Colonic mucosa (tissue), 4 donors: ENCODE measurements around the gene GPLD1. TPM values are rescaled to one million over a fixed set of nuclear protein-coding genes. Genes with fewer than 3 reads are reported as not detected.

Experiments
- DNase-seq: peaks from one replicate; pipeline ENCODE4 v3.0.0-alpha.2; 2020
- H3K27ac ChIP-seq: fragments of 200-600 bp; one replicate; pipeline ENCODE4 v1.8.0; 2021
- H3K27me3 ChIP-seq: fragments of 200-600 bp; one replicate; pipeline ENCODE4 v1.8.0; 2021
- H3K36me3 ChIP-seq: fragments of 200-600 bp; one replicate; pipeline ENCODE4 v1.8.0; 2021
- H3K4me1 ChIP-seq: fragments of 200-600 bp; one replicate; pipeline ENCODE4 v1.8.0; 2021; ENCODE audit warnings: mild to moderate bottlenecking
- H3K4me3 ChIP-seq: fragments of 200-600 bp; one replicate; pipeline ENCODE4 v1.8.0; 2021
- H3K9ac ChIP-seq, 2 donors: one replicate each; pipeline ENCODE4 v1.7.0; 2013; ENCODE audit warnings: control low read depth in 2 of 2, low read depth in 2 of 2, low read length in 2 of 2
- H3K9me3 ChIP-seq: fragments of 200-600 bp; one replicate; pipeline ENCODE4 v1.8.0; 2021
- intact Hi-C: fragments of 100-400 bp; cut with DNase I; formaldehyde crosslinking; loops from one replicate; pipeline ENCODE4 v1.14.1; 2022
- total RNA-seq, 2 donors: library from RNA; stranded (reverse); fragmentation: NEBNext Ultra II Directional in 1 of 2; extraction: Animal tissue kit (Norgen Biotek cat#: 25700) in 1 of 2; gene quantifications; one replicate each; pipeline ENCODE4 v1.2.1, GENCODE V29; 2021
- TF ChIP-seq, protein P1 (sequence below): fragments of 200-600 bp; IDR thresholded peaks from one replicate; pipeline ENCODE4 v1.8.0; 2022; ENCODE audit warnings: antibody characterized with exemption, mild to moderate bottlenecking
- donor health status: healthy.
- donor health status: DM: no; HTN: no; CAD: no.
- donor health status: DM: no; HTN: no; CAD: no.

Gene GPLD1
- total RNA-seq, 2 donors from 2014 or later, result 0.84 to 0.88 TPM

DNA sequence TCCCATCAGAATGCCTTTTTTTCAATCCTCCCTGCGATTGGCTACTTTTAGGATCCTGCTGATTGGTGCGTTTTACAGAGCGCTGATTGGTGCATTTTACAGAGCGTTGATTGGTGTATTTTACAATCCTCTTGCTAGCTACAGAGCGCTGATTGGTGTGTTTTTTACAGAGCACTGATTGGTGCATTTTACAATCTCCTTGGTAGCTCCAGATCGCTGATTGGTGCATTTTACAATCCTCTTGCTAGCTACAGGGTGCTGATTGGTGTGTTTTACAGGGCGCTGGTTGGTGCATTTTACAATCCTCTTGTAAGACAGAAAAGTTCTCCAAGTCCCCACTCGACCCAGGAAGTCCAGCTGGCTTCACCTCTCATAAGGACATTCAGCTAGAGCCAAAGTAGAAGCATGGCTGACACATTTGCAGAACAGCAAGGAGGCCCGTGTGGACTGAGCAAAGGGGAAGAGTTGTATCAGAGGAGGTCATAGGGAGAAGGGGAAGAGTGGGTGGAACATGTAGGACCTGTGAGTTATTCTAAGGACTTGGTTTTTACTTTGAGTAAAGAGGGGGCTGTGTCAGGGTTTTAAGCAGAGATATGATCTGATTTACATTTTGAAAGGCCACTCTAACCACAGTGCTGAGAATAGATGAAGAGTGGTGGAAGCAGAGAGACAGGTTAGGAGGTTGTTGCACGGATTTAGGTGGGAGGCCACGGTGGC is 8.0 kb upstream of the GPLD1 start:
- DNase-seq, result no peak
- intact Hi-C loops, result no loop called here
- Histone ChIP-seq H3K9ac (no peak overlapping the region), H3K4me1 (peaks cover 9% of the 10 kb centered on the region), H3K27ac (no peak overlapping the region), H3K9me3 (no peaks in the 10 kb centered on the region), H3K36me3 (no peaks in the 10 kb centered on the region), H3K27me3 (no peaks in the 10 kb centered on the region), H3K4me3 (no peak overlapping the region)
- TF ChIP-seq, protein P1, sequence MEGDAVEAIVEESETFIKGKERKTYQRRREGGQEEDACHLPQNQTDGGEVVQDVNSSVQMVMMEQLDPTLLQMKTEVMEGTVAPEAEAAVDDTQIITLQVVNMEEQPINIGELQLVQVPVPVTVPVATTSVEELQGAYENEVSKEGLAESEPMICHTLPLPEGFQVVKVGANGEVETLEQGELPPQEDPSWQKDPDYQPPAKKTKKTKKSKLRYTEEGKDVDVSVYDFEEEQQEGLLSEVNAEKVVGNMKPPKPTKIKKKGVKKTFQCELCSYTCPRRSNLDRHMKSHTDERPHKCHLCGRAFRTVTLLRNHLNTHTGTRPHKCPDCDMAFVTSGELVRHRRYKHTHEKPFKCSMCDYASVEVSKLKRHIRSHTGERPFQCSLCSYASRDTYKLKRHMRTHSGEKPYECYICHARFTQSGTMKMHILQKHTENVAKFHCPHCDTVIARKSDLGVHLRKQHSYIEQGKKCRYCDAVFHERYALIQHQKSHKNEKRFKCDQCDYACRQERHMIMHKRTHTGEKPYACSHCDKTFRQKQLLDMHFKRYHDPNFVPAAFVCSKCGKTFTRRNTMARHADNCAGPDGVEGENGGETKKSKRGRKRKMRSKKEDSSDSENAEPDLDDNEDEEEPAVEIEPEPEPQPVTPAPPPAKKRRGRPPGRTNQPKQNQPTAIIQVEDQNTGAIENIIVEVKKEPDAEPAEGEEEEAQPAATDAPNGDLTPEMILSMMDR, result no peak

DNA sequence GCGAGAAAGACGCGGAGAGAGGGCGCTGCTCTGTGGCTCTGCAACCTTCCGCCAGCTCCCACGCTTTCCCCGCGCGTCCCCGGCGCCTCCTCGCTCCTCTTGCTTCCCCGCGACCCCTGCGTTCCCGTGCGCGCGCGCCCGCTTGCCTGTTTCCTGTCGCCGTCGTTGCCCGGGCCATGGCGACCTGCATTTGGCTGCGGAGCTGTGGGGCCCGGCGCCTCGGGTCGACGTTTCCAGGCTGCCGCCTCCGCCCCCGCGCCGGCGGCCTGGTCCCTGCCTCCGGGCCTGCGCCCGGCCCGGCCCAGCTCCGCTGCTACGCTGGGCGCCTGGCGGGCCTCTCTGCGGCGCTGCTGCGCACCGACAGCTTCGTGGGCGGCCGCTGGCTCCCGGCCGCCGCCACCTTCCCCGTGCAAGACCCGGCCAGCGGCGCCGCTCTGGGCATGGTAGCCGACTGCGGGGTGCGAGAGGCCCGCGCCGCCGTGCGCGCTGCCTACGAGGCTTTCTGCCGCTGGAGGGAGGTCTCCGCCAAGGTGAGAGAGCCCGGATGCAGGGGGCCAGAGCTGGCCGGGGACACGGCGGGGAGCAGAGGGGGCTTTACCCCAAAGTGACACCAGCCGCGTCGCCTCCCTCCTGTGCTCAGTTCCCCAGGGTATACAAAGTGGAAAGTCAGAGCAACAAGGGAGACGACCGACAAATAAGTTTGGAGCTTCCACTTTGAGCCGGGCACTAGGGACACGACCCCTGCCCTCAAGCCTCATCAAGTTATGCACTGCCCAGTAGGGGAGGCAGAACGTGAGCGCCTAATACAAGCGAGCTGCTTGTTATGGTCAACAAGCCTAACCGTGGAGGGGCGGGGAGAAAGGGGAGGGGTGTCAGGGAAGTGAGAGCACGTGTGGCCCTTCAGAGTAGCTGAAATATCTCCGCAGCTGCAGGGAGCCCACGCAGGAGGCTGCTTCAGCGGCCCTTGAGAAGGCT is 5.7 kb upstream of the GPLD1 start, which contains the start of gene ALDH5A1:
ALDH5A1 (plus strand) TSS at position 149 of the 975 bp plus-strand sequence; CDS start at position 177, 28 bp downstream.
- H3K27ac ChIP-seq, result peak within 1 kb of the TSS; percentile 57
- peak; percentile 77 for DNase-seq
- no peaks in the 10 kb centered on the region for H3K9me3 ChIP-seq
- no peaks in the 10 kb centered on the region for H3K36me3 ChIP-seq
- H3K4me3 ChIP-seq, result peak within 1 kb of the TSS; percentile 66
- TF ChIP-seq, protein P1, result no peak
- peaks cover 9% of the 10 kb centered on the region for H3K4me1 ChIP-seq
- intact Hi-C loops, result no loop called here
- H3K9ac ChIP-seq, result peak within 1 kb of the TSS; percentile 63 to 65
- no peaks in the 10 kb centered on the region for H3K27me3 ChIP-seq

DNA sequence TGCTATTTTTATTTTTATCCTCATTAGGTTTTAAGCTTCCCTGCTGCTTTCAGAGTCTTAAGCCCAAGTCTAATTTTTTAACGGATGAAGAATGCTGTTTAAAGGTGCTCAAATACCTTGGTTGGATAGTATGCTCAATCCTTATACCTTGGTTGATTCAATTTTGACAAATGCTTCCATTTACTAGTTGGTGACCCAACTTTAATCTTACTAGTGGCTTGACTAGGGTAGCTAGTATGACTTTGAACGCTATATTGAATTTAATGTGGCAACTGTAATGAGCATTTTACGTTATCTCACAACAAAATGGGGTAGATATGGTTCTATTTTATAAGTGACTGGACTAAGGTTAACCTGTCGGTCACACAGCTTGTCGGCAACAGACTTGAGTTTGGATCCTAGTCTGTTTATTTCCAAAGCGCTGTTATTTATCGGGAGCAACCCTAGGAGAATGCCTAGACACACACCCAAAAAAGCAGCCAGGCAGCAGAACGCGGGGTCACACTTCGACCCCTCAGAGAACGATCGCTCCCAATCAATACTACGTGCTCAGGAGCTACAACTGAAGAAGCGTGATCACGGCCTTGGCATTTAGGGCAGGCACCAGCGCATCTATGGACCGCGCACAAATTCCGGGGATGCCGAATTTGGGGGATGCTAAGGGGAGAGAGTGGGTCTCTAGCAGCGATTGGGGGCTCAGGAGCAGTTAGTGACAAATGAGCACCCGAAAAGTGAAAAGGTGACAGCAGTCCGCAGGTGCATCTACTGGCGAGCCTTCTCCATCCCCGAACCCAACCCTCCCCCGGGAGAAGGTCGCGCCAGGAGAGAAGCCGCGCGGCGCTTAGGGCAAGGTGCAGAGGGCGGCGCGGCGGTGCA is 4.8 kb upstream of the GPLD1 start:
- Histone ChIP-seq H3K27me3 (no peaks in the 10 kb centered on the region), H3K27ac (peak overlapping the region; percentile 57), H3K36me3 (no peaks in the 10 kb centered on the region), H3K9ac (peak overlapping the region; percentile 35 to 65), H3K9me3 (no peaks in the 10 kb centered on the region), H3K4me1 (peaks cover 9% of the 10 kb centered on the region), H3K4me3 (peak overlapping the region; percentile 66)
- intact Hi-C loops, result no loop called here
- DNase-seq, result no peak
- TF ChIP-seq, protein P1, result no peak

DNA sequence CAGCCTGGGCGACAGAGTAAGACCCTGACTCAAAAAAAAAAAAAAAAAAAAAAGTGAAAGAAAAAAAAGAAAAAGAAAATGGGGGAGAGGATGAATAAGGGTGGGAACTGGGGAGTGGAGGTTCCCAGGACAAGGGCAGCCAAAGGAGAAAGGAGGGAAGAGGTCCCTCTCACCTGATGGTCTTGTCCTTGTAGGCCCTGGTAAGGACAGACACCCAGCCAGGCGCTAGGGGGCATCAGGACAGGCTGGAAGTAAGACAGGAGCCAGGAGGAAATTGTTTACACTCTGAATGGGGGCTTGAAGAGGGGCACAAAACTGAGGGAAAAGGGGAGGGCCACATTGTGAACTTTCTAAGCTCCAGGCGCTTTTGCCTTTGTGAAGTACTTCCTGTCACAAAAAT is 3.1 kb upstream of the GPLD1 start:
- H3K27ac ChIP-seq, result no peak overlapping the region
- H3K9me3 ChIP-seq, result no peaks in the 10 kb centered on the region
- H3K36me3 ChIP-seq, result no peaks in the 10 kb centered on the region
- no peak overlapping the region for H3K9ac ChIP-seq
- H3K27me3 ChIP-seq, result no peaks in the 10 kb centered on the region
- H3K4me1 ChIP-seq, result peaks cover 9% of the 10 kb centered on the region
- H3K4me3 ChIP-seq, result no peak overlapping the region
- intact Hi-C loops, result no loop called here
- DNase-seq, result peak; percentile 32
- TF ChIP-seq, protein P1, result peak; percentile 21

DNA sequence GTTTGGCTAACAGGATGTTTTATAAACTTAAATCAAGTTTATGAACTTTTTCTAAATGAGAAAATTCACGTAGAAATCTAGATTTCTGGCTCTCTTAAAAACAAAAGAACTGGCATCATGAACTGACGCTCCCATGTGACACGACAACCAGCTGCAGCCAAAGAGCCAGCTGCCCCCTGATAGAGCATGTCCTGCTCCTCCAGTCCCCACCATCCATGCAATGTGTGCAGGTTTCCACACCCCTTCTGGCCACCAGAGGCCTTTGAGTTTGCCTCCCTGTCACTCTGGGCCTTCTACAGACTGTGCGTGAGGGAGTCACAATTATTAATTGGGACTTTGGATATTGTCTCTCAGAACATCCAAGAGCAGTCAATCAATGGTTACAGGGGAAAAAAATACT is 1.6 kb upstream of the GPLD1 start:
- H3K4me3 ChIP-seq, result no peak overlapping the region
- H3K36me3 ChIP-seq, result no peaks in the 10 kb centered on the region
- intact Hi-C loops, result no loop called here
- H3K9me3 ChIP-seq, result no peaks in the 10 kb centered on the region
- no peaks in the 10 kb centered on the region for H3K27me3 ChIP-seq
- no peak overlapping the region for H3K9ac ChIP-seq
- TF ChIP-seq, protein P1, result no peak
- no peak overlapping the region for H3K27ac ChIP-seq
- peaks cover 9% of the 10 kb centered on the region for H3K4me1 ChIP-seq
- DNase-seq, result no peak
